ENCODE data around the gene OR3A1.
"Not testable (repeated sequence)": the region's sequence is repeated elsewhere in the genome, so short reads cannot be mapped to it uniquely, and the experiment has no call there.

The OR3A1 gene, protein sequence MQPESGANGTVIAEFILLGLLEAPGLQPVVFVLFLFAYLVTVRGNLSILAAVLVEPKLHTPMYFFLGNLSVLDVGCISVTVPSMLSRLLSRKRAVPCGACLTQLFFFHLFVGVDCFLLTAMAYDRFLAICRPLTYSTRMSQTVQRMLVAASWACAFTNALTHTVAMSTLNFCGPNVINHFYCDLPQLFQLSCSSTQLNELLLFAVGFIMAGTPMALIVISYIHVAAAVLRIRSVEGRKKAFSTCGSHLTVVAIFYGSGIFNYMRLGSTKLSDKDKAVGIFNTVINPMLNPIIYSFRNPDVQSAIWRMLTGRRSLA

GRCh38 chr17:3298260-3298659, at the start of gene OR3A1:
Gene OR3A1, minus strand, starts transcription at chr17:3298360. Its CDS starts 5,778 bp downstream, at chr17:3292582.
- DNase-seq, result no peak

GRCh38 chr17:3342782-3343181, 44.6 kb upstream of the OR3A1 start:
- not testable (repeated sequence) for DNase-seq

DNA sequence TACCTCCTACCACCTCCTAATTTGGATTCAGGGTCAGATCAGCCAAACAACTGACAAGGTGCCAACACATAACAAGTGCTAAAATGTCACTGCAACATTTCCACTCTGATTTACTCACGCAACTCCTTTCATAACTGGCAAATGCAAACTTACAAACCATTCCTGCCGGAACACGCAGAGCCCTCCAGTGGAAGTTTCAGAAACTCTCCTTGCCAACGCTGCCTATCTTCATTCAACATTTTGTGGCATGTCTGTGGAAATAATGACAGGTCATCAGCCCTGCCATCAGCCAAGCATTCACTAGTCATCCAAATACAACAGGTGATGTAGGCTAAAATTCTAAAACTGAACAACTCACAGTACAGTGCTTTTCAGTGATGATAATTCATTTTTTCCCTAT, 37.7 kb upstream of the OR3A1 start:
- no peak for DNase-seq

GRCh38 chr17:3318336-3318735, 20.2 kb upstream of the OR3A1 start:
- DNase-seq, result no peak

GRCh38 chr17:3316836-3317235, 18.7 kb upstream of the OR3A1 start:
- DNase-seq, result no peak

DNA sequence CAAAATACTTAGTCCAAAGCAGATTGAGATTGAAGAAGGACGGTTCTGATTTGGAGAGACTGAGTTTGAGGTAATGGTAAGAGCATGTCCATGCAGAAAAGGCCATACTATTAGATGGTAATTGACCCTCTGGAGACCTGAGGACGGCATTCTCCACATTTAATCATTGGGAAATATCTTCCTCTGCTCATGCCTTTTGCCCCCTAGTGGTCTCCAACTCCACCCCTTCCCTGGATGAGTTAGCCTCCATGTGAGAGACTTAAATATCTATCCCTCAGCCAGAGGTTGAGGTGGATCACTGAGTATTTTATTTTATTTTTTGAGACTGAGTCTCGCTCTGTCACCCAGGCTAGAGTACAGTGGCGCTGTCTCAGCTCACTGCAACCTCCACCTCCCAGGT, 10.4 kb upstream of the OR3A1 start:
- no peak for DNase-seq

GRCh38 chr17:3295632-3296031, 2.5 kb downstream of the OR3A1 start:
- no peak for DNase-seq

DNA sequence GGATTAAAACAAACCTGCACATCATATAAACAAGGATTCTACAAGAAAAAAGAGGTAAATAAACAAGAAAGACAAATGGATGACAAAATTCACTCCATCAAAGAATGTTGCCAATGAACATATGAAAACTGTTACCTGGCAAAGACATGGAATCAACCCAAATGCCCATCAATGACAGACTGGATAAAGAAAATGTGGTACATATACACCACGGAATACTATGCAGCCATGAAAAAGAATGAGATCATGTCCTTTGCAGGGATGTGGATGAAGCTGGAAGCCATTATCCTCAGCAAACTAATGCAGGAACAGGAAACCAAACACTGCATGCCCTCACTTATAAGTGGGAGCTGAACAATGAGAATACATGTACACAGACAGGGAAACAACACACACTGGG, 4.6 kb downstream of the OR3A1 start:
- not testable (repeated sequence) for DNase-seq

- DNase-seq, result no peak
These were observed 15.3 kb downstream of the OR3A1 start for GRCh38 chr17:3282901-3283300.

- no peak for DNase-seq
These were observed 22.0 kb downstream of the OR3A1 start for GRCh38 chr17:3276126-3276525.

DNA sequence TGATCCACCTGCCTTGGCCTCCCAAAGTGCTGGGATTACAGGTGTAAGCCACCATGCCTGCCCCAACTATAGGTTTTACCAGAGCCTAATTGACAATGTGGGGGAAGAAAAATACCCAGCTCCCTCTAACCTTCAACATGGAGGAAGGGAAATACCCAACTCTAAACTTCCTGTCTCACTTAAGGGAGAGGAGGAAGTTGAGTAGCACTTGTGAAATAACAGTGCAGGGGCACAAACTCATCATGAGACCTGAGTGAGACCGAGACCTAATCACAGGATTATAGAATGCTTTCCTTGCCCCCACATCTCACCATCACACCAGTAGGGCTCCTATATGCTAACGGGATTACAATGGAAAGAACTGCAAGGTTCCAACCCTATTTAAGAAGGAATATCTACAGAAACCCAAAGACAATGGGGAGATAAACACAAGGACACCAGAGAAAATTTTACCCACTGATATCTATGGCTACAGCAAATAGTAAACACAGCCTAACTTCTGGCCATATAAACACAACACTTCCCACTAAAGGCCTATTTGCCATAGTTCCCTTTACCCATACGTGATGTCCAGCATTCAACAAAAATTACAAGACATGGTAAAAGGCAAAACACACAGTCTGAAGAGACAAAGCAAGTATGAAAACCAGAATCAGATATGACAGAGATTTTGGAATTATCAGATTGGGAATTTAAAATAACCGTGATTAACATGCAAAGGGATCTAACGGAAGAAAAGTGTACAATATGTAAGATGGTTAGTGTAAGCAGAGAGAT, 26.9 kb downstream of the OR3A1 start:
- no peak for DNase-seq

- no peak for DNase-seq
These were observed 37.6 kb downstream of the OR3A1 start for GRCh38 chr17:3260600-3260999.

GRCh38 chr17:3260163-3260562, 38.0 kb downstream of the OR3A1 start:
- no peak for DNase-seq

- DNase-seq, result no peak
These were observed 41.6 kb downstream of the OR3A1 start for GRCh38 chr17:3256575-3256974.

- DNase-seq, result not testable (repeated sequence)
These were observed 49.1 kb downstream of the OR3A1 start for GRCh38 chr17:3249013-3249412.

GRCh38 chr17:3244841-3245240, 53.3 kb downstream of the OR3A1 start:
- not testable (repeated sequence) for DNase-seq

DNA sequence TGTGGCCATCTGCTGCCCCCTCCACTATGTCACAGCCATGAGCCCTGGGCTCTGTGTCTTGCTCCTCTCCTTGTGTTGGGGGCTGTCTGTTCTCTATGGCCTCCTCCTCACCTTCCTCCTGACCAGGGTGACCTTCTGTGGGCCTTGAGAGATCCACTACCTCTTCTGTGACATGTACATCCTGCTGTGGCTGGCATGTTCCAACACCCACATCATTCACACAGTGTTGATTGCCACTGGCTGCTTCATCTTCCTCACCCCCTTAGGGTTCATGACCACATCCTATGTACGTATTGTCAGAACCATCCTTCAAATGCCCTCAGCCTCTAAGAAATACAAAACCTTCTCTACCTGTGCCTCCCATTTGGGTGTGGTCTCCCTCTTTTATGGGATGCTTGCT, 57.1 kb downstream of the OR3A1 start:
- not testable (repeated sequence) for DNase-seq

All from GF-D8 (cell line).